HG03460 (cell line): ENCODE measurements around the gene AZU1.
"Not testable (repeated sequence)": the region's sequence is repeated elsewhere in the genome, so short reads cannot be mapped to it uniquely, and the experiment has no call there.

Experiments
- ATAC-seq: cut with Tn5 transposase; IDR thresholded peaks from one replicate; pipeline ENCODE4 v1.9.1; 2021; ENCODE audit not compliant: unreplicated experiment

Gene AZU1

DNA sequence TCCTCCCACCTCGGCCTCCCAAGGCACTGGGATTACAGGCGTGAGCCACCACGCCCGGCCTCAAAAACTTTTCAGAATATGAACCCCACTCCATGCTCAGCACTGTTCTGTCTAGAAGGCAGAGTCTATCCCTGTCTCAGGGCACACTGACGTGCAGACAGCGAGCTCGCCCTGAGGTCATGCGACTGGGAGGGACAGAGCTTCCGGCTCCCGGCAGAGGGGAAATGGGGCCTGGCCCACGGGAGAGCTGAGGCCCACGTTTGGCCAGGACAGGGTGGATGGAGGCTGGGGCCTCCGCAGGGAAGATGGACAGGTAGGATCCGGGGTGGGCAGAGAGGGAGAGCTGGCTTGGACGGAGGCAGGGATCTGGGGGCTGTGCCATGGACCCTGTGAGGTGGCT, 2.8 kb upstream of the AZU1 start:
- no peak for ATAC-seq

DNA sequence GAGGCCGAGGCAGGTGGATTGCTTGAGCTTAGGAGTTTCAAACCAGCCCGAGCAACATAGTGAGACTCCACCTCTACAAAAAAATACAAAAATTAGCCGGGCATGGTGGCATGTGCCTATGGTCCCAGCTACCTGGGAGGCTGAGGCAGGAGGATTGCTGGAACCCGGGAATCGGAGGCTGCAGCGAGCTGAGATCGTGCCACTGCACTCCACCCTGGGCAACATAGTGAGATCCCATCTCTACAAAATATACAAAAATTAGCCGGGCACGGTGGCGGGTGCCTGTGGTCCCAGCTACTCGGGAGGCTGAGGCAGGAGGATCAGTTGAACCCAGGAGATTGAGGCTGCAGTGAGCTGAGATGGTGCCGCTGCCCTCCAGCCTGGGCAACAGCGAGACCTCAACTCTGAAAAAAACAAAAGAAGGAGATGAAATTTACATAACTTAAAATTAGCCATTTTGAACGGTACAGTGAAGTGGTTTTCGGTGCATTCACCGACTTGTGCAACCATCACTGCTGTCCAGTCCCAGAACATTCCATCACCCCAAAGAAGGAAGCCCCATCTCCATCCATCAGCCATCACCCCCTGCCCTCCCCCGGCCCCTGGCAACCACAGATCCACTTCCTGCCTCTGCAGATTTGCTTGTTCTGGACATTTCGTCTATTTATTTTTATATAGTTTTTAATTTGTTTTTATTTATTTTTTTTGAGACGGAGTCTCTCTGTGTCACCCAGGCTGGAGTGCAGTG, 1.6 kb upstream of the AZU1 start:
- ATAC-seq: no peak

DNA sequence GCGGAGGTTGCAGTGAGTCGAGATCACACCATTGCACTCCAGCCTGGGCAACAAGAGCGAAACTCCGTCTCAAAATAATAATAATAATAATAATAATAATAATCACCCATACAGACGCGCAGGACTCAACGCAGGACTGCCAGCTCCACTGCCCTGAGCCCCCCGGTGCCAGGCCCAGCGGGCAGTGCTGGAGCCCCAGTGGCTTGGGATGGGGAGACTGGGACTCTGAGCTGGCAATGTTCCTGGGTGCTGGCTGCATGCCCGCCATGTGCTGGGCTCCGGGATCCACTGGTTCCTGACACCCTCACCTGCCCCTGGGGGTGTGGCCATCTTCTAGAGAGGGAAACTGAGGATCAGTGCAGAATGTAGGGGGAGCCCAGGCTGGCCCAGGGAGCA, 325 bp upstream of the AZU1 start:
- ATAC-seq: no peak

DNA sequence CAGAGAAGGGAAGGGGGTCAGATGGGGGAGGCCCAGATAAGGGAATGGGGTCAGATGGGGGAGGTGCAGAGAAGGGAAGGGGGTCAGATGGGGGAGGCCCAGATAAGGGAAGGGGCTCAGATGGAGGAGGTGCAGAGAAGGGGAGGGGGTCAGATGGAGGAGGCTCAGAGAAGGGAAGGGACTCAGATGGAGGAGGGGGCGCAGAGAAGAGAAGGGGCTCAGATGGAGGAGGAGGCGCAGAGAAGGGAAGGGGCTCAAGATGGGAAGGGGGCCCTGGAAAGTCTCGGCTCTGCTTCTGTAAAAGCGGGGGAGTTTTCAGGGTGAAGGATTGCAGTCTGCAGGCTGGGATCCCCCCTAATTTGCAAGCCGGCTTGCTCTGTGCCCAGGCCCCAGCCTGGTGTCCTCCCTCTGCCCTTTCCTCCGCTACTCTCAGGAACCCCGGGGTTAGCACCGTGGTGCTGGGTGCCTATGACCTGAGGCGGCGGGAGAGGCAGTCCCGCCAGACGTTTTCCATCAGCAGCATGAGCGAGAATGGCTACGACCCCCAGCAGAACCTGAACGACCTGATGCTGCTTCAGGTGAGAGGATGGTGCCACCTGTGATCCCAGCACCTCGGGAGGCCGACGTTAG, 1.6 kb downstream of the AZU1 start:
- no peak for ATAC-seq

DNA sequence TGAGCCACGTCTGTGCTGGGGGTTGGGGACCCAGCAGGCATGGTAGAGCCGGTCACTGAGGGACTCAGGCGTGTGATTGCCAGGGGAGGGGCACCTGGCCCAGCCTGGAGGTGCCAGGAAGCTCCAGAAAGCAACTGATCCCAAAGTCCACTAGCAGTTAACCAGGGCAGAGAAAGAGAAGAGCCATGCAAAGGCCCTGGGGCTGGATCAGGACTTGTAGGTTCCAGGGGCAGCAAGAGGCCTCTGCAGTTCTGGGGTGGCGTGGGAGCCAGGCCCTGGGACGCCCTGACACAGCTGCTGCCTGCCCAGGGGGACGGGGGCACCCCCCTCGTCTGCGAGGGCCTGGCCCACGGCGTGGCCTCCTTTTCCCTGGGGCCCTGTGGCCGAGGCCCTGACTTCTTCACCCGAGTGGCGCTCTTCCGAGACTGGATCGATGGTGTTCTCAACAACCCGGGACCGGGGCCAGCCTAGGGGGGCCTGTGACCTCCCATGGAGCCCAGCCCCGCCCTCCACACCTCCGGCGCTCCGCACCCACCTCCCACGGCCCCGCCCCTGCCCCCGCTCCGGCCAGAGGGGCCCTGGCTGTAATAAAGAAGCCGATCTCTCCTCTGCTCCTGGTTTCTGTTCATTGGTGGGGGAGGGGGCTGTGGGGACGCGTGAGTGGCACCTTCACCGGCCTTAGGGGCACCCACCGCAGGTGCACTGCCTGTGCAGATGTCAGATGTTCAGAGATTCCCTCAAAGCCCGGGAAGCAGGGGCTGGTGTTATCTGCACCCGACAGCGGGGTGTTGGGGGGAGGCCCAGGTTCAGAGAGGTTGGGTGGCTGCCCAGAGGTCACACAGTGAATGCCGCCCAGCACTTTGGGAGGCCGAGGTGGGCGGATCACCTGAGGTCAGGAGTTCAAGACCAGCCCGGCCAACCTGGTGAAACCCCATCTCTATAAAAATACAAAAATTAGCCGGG, 4.1 kb downstream of the AZU1 start:
- no peak for ATAC-seq

DNA sequence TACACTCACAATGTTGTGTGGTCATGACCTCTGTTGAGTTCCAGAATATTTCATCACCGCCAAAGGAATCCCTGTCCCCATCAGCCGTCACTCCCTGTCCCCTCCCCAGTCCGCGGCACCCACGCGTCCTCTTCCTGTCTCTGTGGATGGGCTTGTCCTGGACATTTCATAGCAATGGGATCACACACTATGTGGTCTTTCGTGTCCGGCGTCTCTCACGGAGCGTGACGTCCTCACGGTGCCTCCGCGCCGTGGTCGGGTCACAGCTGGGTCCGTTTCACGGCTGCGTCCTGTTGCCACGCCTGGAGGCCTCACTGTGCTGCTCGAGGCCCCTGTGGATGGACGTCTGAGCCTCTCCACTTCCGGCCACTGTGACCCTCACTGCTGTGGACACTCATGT, 6.6 kb downstream of the AZU1 start:
- ATAC-seq: no peak

DNA sequence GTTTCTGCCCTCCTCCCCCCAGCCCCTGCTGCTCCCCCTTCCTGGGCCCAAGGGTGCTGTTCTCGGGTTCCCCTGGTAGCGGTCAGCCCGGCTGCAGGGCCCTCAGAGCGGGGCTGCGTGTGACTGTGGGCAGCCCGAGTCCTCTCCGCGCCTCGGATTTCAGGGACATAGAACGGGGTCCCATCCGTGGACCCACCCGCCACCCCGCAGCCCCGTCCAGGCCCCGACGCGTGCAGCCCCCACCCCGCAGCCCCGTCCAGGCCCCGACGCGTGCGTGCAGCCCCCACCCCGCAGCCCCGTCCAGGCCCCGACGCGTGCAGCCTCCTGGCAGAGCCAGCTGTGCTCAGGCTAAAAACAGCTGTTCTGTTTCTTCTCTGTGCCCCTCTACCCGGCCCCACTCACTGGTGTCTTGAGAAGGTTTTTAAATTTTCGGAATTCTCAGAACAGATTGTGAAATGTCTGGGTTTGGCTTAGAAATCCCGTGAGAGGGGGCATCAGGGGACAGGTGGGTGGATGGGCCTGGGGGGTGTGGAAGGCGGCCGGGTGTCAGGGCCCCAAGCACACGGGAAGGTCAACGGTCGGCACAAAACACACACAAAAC, 7.7 kb downstream of the AZU1 start:
- no peak for ATAC-seq

DNA sequence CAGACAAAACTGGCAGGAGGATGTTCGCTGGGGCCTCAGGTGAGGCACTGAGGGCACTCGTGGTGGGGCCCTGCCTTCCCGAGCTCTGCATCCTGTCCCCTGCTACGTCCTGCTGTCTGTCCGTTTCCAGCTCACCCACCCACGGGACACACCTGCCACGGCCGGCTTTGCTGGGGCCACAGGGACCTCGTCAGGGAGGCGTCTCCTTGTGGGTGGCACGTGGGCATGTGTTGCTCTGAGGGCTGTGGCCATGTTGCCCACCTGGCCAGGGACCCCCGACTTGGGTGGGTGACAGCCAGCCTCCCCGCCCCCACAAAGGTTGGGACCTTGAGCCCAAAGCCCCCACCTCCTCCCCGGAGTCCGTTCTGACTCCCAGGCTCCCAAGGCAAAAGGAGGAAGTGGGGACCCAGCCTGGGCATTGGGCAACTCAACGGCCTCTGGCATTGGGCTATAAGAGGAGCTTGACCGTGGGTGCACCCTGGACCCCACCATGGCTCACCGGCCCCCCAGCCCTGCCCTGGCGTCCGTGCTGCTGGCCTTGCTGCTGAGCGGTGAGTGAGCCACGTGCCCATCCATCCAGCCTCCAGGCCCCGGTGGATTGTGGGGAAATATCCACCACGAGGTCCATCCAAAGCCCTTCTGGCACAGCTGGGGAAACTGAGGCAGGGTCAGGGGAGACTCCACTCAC, 13.0 kb downstream of the AZU1 start, which contains the start of gene PRTN3:
Gene PRTN3, plus strand, starts transcription at position 481 of the 688 bp plus-strand sequence. Its CDS starts 10 bp downstream, at position 491.
- no peak for ATAC-seq

DNA sequence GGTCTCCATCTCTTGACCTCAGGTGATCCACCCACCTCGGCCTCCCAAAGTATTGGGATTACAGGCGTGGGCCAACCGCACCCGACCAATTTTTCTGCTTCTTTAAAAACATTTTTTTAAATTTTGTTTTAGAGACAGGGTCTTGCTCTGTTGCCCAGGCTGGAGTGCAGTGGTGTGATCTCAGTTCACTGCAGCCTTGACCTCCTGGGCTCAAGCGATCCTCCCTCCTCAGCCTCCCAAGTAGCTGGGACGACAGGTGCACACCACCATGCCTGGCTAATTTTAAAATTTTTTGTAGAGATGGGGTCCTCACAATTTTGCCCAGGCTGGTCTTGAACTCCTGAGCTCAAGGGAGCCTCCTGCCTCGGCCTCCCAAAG, 15.2 kb downstream of the AZU1 start:
- ATAC-seq: not testable (repeated sequence)

DNA sequence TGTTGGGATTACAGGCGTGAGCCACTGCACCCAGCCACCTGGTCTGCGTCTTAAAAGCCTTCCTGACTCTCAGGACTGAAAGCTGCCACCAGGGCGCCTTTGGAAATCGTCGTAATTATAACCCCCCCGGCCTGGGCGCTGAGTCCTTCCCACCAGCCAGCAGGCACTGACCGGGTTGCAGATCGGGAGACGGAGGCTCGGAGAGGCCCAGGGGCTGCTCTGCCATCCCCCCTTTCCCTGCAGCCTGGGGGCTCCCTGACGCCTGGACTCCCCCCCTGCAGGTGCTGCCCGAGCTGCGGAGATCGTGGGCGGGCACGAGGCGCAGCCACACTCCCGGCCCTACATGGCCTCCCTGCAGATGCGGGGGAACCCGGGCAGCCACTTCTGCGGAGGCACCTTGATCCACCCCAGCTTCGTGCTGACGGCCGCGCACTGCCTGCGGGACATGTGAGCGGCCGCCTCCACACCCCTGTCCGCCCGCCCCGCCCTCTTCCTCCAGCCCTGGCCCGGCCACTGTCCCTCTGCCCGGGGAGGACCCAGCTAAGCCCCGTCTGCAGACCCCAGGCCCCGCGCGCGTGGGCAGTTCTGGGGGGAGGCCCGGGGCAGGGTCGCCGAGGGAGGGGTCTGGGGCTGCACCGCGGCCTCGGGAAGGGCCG, 15.7 kb downstream of the AZU1 start:
- no peak for ATAC-seq

DNA sequence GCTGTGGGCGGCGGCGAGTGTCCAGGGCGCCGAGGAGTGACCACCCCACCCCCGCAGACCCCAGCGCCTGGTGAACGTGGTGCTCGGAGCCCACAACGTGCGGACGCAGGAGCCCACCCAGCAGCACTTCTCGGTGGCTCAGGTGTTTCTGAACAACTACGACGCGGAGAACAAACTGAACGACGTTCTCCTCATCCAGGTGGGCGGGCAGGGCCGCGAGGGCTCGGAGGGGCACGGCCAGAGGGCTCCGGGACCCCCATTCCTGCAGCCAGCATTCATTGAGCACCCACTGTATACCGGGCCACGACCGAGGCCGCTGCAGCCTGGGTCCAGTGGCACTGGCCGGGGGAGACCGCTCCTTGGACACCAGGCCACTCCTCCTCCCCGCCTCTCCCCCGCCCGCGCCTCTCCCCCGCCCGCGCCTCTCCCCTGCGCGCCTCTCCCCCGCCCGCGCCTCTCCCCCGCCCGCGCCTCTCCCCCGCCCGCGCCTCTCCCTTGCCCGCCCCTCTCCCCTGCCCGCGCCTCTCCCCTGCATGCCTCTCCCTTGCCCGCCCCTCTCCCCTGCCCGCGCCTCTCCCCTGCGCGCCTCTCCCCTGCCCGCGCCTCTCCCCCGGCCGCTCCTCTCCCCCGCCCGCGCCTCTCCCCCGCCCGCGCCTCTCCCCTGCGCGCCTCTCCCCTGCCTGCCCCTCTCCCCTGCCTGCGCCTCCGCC, 16.4 kb downstream of the AZU1 start:
- no peak for ATAC-seq

DNA sequence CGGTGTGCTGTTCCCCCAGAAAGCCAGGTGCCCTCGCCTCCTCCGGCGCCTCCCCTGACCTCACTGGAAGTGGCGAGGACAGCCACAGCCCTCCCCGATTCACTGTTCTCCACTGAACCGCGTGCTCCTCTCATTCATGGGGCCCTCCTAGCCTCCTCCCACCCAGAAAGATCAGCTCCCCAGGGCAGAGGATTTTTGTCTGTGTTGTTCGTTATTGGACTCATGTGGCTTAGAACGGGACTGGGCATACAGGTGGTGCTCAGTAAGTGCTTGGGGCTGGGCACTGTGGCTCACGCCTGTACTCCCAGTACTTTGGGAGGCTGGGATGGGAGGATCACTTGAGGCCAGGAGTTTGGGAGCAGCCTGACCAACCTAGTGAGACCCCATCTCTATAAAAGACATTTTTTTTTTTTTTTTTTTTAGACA, 16.9 kb downstream of the AZU1 start:
- no peak for ATAC-seq

DNA sequence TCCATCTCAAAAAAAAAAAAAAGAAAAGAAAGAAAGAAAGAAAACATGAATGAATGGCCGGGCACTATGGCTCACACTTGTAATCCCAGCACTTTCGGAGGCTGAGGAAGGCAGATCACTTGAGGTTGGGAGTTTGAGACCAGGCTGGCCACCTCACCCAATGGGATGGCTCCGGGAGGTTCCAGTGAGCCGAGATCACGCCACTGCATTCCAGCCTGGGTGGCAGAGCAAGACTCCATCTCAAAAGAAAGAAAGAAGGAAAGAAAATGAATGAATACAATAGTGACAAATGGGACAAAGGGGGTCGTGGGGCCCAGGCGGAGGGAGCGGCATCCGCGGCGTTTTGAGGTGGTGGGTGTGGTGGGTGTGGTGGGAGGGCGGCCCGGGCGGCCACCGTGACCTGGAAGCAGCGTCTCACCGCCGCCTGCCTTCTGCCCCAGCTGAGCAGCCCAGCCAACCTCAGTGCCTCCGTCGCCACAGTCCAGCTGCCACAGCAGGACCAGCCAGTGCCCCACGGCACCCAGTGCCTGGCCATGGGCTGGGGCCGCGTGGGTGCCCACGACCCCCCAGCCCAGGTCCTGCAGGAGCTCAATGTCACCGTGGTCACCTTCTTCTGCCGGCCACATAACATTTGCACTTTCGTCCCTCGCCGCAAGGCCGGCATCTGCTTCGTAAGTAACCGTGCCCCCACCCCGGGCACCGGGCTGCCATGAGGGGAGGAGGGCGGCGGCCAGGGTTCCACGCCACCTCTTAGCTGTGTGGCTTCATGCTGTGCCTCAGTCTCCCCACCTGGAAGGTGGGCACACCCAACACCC, 18.3 kb downstream of the AZU1 start:
- ATAC-seq: no peak

DNA sequence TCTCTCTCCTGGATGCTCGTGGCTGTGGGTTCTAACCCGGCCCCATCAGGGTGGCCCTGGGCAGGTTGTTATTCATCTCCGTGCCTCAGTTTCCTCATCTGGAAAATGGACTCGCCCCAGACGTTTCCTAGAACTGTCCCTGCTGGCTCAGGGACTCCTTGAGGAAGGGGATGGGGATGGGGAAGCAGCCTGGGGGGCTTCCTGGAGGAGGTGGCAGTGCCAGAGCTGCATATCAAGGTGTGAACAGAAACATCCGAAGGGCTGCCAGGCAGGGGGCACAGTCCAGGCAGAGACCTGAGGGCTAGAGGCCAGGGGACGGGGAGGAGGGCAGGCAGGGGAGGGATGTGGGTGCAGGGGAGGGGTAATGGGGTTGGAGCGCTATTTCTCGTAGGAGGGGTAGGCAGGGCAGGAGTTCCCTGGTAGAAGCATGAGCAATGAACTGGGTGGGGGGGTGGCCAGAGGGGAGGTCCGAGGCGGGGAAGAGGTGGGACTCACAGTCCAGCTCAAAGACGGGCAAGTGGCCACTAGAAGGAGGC, 20.8 kb downstream of the AZU1 start:
- ATAC-seq: no peak

DNA sequence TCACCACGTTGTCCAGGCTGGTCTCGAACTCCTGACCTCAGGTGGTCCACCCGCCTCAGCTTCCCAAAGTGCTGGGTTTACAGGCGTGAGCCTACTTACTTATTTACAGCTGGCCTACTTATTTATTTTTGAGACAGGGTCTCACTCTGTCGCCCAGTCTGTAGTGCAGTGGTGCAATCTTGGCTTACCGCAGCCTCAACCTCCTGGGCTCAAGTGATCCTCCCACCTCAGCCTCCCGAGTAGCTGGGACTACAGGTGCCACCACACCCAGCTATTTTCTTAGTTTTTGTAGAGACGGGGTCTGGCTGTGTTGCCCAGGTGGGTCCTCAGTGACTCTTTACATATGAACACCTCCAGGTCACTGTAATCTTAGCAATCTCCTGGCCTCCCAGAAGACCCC, 21.6 kb downstream of the AZU1 start:
- ATAC-seq: not testable (repeated sequence)

DNA sequence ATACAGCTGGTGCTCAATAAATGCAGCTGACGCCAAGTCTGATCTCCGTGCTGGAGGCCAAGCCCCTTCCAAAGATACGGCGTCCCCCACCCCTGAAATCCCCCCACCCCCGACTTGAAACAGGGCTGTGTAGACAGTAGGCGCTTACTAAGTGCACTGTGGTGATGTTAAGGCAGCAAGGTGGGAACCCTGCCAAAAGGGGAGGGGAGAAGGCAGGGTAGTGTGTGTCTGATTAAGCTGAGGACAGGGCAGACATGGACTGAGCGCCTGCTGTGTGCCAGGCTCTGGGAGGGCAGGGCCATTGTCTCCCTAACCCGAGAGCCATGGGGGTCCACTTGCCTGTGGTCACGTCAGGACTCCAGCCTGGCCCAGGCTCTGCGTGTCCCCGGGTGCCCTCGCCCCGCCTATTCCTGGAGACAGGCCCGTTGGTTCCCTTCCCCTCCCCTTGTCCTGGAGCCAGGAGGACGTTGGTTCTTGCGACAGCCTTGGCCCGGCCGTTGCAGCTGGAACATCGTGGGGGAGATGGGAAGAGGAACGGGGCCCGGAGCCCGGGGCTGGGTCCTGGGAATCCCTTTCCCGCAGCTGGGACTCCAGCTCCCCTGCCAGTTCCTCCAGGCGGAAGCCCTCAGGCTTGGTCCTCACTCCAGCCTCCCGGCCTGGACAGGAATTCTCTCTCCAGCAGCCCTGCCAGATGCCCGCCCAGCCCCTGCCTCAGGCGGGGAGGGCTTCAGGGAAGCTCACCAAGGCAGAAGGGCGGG, 22.8 kb downstream of the AZU1 start:
- ATAC-seq: no peak

DNA sequence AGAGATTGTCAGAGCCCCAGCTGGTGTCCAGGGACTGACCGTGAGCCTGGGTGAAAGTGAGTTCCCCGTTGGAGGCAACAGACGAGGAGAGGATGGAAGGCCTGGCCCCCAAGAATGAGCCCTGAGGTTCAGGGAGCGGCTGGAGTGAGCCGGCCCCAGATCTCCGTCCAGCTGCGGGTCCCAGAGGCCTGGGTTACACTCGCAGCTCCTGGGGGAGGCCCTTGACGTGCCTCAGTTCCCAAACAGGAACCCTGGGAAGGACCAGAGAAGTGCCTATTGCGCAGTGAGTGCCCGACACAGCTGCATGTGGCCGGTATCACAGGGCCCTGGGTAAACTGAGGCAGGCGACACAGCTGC, 23.3 kb downstream of the AZU1 start:
- ATAC-seq: no peak
